Endothelial cell of hepatic sinusoid (primary cell): Measurements from ENCODE around the gene C2orf76.
"Not testable (repeated sequence)": the region's sequence is repeated elsewhere in the genome, so short reads cannot be mapped to it uniquely, and the experiment has no call there.

Experiments used
- in situ Hi-C: cut with HindIII; loops from 2 replicates; pipeline ENCODE4 v1.10.0; 2017; ENCODE audit warnings: low sequenced_read_pairs

Gene C2orf76

DNA sequence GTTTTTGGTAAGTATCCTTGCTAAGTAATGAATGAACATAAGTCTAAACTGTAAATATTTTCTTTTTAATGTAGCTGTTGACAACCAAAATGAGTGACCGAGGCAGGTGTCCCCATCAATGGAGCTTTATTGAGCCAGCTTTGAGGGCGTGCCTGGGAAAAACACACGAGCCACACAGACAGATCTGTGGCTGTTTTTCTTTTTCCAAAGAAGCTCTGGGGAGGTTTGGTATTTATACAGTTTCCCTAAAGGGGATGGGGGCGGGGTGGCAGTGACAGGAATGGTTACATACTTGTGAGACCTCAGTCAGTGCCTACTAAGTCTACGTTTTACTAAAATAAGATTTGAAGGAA, 11.3 kb upstream of the C2orf76 start:
- in situ Hi-C loops, result no loop called here

DNA sequence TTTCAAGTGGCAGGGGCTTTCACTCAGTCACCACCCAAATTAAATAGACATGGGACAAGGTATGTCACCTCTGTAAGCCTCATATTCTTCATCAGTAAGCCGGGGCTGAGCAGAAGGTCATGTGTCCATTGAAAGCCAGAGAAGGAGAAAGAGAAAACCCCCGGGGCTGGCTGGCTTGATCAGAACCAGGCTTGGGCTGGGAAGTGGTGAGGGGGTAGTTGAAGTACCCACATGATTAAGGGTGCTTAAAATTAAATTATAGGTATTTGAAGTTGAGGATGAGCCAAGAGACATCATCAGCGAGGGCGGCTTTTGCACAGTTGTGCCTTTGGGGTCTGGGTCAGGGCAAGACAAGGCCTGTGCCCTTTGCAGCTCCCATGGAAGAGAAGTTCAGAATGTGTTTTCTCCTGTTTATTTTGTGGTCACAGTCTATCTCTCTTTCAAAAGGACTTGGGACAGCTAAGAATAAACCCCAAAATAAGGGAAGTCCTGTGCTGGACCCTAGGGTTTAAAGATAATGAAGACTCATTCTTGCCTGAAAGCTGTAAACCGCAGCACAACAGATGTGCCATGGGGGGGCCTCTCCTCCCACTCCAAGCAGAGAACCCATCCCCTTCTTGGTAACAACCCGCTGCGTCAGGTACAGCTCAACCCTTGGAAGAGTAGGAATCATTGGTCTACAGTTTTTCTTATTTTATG, 10.8 kb upstream of the C2orf76 start:
- in situ Hi-C loops, result no loop called here

DNA sequence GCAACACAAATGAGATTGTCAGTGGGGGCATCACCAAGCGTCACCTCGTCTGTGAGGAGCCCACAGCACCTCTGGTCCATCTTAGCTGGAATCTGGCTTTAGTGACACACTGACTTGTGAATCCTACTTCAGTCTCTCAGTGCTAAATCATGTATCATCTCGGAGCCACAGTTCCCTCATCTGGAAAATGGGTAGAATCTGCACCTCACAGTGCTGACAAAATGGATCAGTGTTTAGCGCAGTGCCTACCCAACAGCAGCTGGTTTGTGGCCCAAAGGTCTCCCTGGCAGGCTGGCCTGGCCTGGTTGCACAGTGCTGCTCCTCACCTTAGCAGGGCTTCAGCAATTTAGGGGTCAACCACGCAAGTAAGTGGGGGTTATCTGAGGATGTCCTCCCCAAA, 10.2 kb upstream of the C2orf76 start:
- in situ Hi-C loops, result no loop called here

DNA sequence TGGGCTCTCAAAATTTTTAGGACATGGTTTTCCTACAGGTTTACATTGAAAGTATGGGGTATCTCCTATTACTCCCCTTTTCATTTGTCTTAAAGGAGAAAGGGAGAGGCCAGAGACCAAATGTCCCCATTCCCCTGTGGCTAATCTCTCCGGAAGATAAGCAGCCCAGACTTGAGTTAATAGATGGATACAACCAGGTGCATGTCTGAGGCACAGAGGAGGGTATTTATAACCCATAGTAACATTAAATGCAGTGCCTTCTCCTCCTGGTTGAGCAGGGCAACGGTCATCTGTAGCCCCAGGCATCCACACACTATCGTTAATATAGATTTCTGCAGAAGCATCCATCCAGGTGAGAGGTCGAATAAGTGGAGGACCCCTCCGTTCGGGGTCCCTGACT, 9.8 kb upstream of the C2orf76 start:
- in situ Hi-C loops, result not testable (repeated sequence)

DNA sequence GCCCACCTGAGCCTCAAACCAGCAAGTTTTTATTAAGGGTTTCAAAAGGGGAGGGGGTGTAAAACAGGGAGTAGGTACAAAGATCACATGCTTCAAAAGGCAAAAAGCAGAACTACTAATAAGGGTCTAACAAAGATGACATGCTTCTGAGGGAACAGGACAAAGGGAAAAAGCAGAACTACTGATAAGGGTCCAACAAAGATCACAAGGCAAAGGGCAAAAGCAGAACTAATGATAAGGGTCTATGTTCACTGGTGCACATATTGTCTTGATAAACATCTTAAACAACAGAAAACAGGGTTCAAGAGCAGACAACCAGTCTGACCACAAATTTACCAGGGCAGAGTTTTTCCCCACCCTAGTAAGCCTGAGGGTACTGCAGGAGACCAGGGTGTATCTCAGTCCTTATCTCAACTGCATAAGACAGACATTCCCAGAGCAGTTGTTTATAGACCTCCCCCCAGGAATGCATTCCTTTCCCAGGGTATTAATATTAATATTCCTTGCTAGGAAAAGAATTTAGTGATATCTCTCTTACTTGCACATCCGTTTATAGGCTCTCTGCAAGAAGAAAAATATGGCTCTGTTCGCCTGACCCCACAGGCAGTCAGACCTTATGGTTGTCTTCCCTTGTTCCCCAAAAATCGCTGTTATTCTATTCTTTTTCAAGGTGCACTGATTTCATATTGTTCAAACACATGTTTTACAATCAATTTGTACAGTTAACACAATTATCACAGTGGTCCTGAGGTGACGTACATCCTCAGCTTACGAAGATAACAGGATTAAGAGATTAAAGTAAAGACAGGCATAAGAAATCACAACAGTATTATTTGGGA, 7.5 kb upstream of the C2orf76 start:
- in situ Hi-C loops, result not testable (repeated sequence)

DNA sequence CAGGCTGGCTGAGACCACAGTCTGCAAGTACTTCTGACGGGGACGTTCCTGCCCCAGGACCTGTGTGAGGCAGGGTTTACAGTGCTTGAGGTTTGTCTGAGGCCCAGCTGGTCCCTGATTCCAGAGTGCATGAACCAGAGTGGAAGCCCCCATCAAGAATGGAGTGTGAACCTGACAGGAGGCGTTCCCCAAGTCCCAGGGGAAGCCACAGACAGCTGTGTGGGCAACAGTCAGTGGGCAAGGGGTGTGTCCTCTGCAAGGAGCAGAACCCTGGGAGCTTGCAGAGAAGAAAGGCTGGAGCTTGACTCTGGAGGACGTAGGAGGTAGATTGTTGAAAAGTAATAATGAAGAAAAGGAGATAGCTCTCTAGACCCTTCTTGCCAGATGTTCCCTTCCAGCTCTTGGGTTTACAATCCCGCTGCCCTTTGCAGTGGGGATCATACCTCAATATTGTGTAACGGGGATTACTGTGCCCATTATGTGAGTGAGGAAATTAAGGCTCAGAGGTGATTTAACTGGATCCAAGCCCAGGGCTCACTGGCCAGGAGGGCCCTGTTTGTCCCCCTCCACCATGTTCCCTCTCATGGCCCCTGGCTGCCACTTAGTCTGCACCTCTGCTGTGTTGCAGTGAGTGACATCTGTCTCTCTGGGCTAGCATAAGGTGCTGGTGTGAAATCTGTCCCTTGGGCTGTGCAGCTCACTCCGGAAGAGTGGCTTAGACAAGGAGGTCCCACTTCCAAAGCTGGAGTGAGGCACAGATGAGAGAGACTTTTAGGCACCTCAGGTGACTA, 6.3 kb upstream of the C2orf76 start:
- in situ Hi-C loops, result no loop called here

DNA sequence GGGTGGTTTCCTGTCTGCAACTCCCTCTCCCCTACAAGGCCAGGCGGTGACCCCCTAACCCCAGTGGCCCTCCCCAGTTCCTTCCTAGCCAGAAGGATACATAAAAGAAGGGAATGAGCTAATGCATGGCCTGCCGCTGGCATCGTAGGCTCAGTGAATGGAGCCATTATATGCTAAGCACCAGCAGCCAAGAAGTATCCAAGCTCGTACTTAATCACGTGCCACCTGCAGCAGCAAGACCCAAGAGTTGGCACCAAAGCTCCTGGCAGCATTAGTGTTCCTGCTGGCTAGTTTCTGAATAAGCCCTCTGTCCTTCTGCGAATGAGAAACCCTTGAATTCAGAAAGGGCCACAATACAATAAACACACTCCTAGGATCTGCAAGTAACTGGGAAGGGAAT, 4.5 kb upstream of the C2orf76 start:
- in situ Hi-C loops, result no loop called here

DNA sequence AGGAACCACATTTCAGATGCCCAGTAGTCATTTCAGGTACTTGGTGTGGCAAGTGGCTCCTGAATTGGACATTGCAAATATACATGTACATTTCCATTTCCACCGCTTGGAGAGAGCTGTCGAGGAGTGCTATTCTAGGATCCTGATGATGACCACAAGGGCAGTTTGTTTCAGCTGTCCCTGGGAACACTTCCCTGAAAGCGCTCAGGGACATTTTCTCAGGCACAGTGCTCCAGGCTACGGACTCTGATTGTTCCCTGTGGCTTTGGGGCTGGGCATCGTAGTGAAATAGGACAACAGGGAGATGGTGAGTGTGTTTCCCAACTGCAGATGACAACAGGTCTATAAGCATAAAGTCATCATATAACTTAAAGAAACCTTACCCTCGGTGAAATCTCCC, 3.2 kb upstream of the C2orf76 start:
- in situ Hi-C loops, result no loop called here

DNA sequence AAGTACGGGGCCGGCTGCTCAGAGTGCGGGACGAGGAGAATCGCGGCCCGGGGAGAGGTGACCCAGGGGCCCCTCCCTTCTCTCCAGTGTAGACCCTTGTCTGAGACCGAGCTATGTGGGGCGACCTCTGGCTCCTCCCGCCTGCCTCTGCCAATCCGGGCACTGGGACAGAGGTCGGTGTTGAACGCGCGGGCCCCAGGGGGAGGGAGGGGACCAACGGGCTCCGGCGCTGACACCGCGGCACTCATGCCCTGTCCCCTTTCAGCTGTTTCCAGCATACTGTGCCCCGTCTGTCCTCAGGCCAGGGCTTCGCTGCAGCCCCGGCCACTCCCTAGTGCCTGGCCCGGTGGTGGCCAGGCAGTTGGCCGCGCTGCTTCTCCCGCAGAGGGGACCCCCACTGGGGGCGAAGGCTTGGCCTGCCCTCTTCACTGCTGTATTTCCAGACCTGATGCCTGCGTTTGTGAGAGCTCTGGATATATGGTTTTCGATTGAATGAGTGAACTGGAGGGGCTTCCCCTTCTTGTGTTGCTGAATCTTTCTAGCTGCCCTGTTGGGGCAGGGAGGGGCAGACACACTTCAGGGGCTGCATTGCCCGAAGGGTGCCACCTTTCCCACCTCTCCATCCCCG, 952 bp upstream of the C2orf76 start:
- in situ Hi-C loops, result no loop called here

DNA sequence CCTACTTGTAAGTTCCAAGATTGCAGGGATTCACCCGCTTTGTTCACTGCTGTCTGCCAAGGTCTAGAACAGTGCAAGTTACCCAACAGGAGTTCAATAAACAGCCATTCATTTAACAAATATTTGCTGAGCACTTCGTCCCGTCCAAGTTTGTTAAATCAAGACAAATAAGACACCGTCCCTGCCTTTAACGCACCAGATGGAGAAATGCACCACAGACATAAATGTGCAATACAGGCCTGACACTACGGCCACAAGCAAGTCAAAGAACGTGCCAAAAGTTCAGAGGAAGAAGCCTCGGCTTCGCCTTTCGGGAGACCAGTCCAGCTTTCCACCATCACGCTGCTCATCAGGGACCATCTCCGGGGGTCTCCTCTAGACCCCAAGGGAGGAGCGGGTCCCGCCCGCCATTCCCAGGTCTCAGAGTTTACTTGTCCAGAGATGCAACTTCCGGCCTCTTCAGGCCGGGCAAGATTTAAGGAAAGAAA, 429 bp downstream of the C2orf76 start:
- in situ Hi-C loops, result no loop called here

DNA sequence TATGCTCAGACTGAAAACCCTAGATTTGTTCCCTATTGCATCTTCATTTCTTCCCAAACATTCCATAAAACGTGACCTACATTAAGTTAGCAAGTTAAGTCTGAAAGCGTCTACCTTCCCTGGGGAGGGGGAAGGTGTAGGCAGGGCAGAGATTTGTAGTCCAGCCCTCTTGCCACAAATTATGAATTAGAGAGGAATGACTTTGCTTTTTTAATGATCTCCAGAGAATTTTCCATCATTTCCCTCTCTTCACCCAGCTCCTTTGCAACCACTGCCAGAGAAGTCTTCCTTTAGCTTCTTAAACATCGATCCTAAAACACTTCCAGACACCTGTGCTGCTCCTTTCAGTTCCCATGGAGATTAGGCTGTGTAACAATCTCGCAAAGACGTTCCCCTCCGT, 1.2 kb downstream of the C2orf76 start:
- in situ Hi-C loops, result no loop called here

DNA sequence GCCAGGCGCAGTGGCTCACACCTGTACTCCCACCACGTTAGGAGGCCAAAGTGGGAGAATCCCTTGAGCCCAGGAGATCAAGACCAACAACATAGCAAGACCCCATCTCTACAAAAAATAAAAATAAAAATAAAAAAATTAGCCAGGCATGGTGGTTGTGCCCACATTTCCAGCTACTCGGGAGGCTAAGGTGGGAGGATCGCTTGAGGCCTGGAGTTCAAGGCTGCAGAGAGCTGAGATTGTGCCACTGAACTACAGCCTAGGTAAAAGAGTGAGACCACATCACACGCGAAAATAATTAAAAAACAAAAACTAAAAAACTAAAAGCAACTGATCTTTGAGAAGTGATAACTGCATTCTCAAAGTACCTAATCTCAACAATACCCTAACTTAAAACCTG, 1.8 kb downstream of the C2orf76 start:
- in situ Hi-C loops, result no loop called here

DNA sequence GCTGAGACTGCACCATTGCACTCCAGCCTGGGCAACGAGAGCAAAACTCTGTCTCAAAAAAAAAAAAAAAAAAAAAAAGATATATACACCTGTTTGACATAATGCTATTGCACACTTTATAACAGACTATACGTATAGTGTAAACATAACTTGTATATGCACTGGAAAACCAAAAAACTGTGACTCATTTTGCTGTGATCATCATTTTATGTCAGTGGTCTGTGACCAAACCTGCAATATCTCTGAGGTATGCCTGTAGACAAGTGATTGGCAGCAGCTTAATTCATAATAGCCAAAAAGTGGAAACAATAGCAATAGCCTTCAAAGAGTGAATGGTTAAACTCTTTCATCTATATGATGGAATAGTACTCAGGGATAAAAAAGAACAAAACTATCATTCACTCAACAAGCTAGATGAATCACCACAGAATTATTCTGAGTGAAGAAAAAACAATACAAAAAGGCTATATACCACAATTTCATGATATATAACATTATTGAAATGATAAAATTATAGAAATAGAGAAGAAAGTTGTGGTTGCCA, 6.1 kb downstream of the C2orf76 start:
- in situ Hi-C loops, result no loop called here

DNA sequence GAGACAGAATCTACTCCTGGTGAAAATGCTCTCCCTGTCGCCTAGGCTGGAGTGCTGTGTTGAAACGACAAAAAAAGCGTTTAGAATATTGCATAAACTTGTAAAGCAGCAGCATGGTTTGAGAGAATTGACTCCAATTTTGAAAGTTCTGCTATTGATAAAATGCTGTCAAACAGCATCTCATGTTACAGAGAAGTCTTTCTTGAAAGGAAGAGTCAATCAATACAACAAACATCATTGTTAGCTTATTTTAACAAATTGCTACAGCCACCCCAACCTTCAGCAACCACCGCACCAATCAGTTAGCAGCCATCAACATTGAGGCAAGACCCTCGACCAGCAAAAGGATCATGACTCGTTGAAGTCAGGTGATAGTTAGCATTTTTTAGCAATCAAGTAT, 6.9 kb downstream of the C2orf76 start:
- in situ Hi-C loops, result no loop called here

DNA sequence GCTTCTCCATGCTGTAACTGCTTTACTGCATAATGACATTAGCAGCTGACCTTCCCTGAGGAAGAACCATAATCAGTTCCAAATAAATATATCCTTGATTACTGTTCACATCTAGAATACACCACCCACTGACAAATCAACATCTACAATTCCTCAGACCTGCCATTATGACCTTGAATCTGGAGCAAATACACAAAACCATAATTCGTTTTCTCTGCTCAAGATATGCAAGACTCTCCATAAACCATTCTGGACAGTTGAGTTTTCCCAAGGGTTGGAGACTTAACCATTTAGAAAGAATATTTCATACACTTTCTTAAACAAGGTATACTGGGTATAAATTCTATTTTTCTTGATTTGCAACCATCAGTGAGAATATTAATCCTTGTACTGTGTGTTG, 11.8 kb downstream of the C2orf76 start:
- in situ Hi-C loops, result loop anchor here (5.0 kb wide), 1 partner anchor 58 kb away; no protein-coding TSS in a partner anchor

DNA sequence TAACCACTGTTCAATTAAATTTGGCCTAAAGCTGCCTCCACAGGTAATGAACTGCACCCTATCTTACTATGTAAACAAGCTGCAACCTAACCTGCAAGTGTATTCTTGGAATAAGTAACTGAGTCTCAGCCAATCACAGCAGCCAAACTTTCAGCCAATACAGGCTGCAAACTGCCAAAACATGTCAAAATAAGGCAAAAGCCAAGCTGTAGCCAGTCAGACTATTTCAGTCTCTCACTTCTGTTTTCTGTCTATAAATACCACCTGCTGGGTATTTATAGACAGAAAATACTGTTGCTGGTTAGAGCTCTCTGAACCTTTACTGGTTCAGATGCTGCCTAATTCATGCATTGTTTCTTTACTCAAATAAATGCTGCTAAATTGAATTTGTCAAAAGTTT, 14.3 kb downstream of the C2orf76 start:
- in situ Hi-C loops, result loop anchor here (5.0 kb wide), 1 partner anchor 55 kb away; no protein-coding TSS in a partner anchor

DNA sequence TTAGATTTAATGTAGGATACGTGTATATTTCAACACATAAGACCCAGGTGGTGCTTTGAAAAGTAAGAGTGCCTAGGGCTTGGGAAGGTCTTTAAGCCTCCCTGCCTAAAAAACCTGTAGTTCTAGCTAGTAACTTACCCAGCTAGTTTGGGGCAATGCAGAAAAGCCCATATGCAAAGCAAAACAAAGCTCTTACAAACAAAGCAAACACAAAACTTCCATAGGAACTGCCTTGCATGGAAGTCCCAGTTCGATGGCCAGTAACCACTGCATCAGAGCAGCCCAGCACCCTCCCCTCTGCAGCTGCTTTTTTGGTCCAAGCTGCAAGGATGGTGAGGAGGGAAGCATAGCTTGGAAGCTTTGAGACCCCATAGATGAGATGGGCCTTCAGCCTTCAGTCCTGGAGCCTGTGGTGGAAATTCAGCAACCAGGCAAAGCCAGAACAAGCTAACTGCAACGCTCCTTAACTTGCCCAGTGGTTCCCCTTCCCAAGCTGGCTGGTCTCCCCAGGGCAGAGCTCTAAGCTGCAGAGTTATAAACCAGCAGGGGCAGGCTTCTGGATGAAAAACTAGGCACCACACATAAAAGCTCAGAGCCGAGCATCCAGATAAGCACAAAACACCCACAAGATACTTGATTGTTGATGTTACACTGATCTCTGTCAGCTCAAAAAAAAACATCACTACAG, 16.2 kb downstream of the C2orf76 start:
- in situ Hi-C loops, result loop anchor here (5.0 kb wide), 1 partner anchor 53 kb away; no protein-coding TSS in a partner anchor

DNA sequence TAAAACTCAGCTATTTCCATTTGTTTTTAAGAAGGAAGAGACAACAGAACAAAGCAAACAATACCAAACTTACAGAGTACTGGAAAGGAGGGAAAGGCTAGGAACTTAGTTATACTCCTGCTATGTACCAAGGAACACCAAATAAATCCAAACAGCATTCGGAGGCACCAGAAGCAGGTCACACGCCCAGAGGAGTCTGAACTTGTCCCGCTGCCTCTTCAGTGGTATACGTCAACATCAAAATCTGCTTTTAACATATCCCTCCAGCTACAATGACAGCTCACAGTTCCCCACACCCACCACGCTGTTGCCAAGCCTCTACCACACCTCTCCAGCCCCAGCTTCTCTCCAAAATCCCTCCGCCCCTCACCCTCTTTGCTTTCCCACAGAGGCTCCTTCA, 17.3 kb downstream of the C2orf76 start:
- in situ Hi-C loops, result no loop called here

DNA sequence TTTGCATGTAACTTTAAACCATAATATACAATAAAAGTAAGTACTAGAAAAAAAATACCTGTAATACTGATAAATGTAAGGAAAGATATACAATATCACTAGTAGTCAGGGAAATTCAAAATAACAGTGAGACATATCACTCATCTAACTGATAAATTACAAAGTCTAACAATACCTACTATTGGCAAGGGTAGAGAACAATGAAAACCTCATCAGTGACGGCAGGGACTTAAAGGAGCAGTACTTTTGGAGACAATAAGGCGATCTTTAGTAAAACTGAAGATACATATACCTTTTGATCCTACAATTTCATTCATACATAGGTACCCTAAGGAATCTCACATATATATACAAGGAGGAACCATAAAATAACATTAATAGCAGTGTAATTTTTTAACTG, 24.9 kb downstream of the C2orf76 start:
- in situ Hi-C loops, result no loop called here

DNA sequence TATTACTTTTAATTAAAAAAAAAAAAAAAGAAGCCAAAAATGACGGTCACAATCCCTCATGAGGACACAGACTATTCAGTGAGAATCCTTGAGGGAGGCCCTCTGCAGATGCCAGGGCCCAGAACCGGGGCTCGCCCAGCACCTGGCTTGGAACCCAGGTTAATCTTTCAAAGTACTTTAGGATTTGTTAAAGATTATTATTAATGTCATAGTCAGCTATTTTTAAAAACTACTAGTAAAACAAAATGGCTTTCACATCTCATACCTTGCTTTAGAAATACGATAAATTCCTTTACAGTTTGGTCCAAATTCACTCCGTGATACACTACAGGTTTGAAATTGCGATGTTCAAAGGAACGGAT, 27.1 kb downstream of the C2orf76 start:
- in situ Hi-C loops, result no loop called here
